ENCODE measurements around the gene KMT2D.

KMT2D gene

GRCh38 chr12:49022558-49023178 is 37.9 kb downstream of the KMT2D start:
- peak overlapping the region; percentile 27 for H2BK5ac ChIP-seq (ENCODE audit: low read length)
- H2BK12ac ChIP-seq (ENCODE audit: low read length), result no peak overlapping the region
- no peak overlapping the region for H2BK120ac ChIP-seq (ENCODE audit: low read depth, low read length)
- H3K18ac ChIP-seq (ENCODE audit: low read length), result no peak overlapping the region
- H2BK15ac ChIP-seq (ENCODE audit: low read length), result no peak overlapping the region
- no peak for DNase-seq (ENCODE audit: low spot score)
- H3K4me2 ChIP-seq (ENCODE audit: insufficient read depth, low read length, poor library complexity, severe bottlenecking), result no peak overlapping the region
- H4K91ac ChIP-seq (ENCODE audit: low read depth, low read length, poor library complexity), result no peak overlapping the region
- no peak overlapping the region for H2AK5ac ChIP-seq (ENCODE audit: low read depth, low read length)
- H3K4me3 ChIP-seq (ENCODE audit: low read length in 2 of 2), result peak overlapping the region in 1 of 2 donors; percentile 43
- peaks cover 0 to 2% of the 10 kb centered on the region in 2 donors for H3K9me3 ChIP-seq (replicated peaks in 1 of 2; ENCODE audit: control insufficient read depth in 2 of 2, insufficient read depth in 1 of 2, low read depth in 1 of 2, low read length in 2 of 2)
- H4K8ac ChIP-seq (ENCODE audit: low read depth, low read length), result no peak overlapping the region
- no peak overlapping the region for H2AFZ ChIP-seq (ENCODE audit: low read length)
- H3K9ac ChIP-seq (ENCODE audit: low read depth, low read length, poor library complexity), result no peak overlapping the region
- no CpG with 5 or more reads among the region's 15 CpGs for WGBS, 2 donors (ENCODE audit: extremely low coverage in 2 of 2, insufficient read length in 2 of 2, insufficient replicate concordance in 1 of 2)
- H3K23ac ChIP-seq (ENCODE audit: low read depth, low read length, poor library complexity), result no peak overlapping the region
- H3K27me3 ChIP-seq (ENCODE audit: control insufficient read depth in 3 of 3, insufficient read depth in 3 of 3, low read depth in 1 of 3, low read length in 3 of 3), result no peaks in the 10 kb centered on the region
- no peak overlapping the region for H3K4ac ChIP-seq (ENCODE audit: low read length)
- peaks cover 4% of the 10 kb centered on the region in 2 donors for H3K4me1 ChIP-seq (ENCODE audit: control insufficient read depth in 2 of 2, insufficient read depth in 1 of 2, low read depth in 1 of 2, low read length in 2 of 2)
- H3K27ac ChIP-seq (replicated peaks; ENCODE audit: low read length), result no peak overlapping the region
- H3K79me1 ChIP-seq (ENCODE audit: low read depth, low read length), result peaks cover 3% of the 10 kb centered on the region
- H3K14ac ChIP-seq (ENCODE audit: low read length), result no peak overlapping the region
- H3K36me3 ChIP-seq (replicated peaks in 1 of 2; ENCODE audit: control insufficient read depth in 2 of 2, insufficient read depth in 2 of 2, low read length in 2 of 2), result peaks cover 47 to 76% of the 10 kb centered on the region in 2 donors

- peaks cover 0 to 2% of the 10 kb centered on the region in 2 donors for H3K9me3 ChIP-seq (replicated peaks in 1 of 2; ENCODE audit: control insufficient read depth in 2 of 2, insufficient read depth in 1 of 2, low read depth in 1 of 2, low read length in 2 of 2)
- no peak overlapping the region for H2BK15ac ChIP-seq (ENCODE audit: low read length)
- H3K4ac ChIP-seq (ENCODE audit: low read length), result no peak overlapping the region
- H4K91ac ChIP-seq (ENCODE audit: low read depth, low read length, poor library complexity), result no peak overlapping the region
- no peak overlapping the region for H3K14ac ChIP-seq (ENCODE audit: low read length)
- H3K27ac ChIP-seq (replicated peaks; ENCODE audit: low read length), result no peak overlapping the region
- no peak overlapping the region for H2AK5ac ChIP-seq (ENCODE audit: low read depth, low read length)
- peaks cover 41 to 63% of the 10 kb centered on the region in 2 donors for H3K36me3 ChIP-seq (replicated peaks in 1 of 2; ENCODE audit: control insufficient read depth in 2 of 2, insufficient read depth in 2 of 2, low read length in 2 of 2)
- DNase-seq (ENCODE audit: low spot score), result no peak
- H2AFZ ChIP-seq (ENCODE audit: low read length), result no peak overlapping the region
- no peak overlapping the region for H4K8ac ChIP-seq (ENCODE audit: low read depth, low read length)
- H3K18ac ChIP-seq (ENCODE audit: low read length), result no peak overlapping the region
- no peak overlapping the region for H2BK5ac ChIP-seq (ENCODE audit: low read length)
- no peak overlapping the region for H3K4me3 ChIP-seq (ENCODE audit: low read length in 2 of 2)
- peaks cover 3% of the 10 kb centered on the region for H3K79me1 ChIP-seq (ENCODE audit: low read depth, low read length)
- no peak overlapping the region for H3K23ac ChIP-seq (ENCODE audit: low read depth, low read length, poor library complexity)
- WGBS, 2 donors (ENCODE audit: extremely low coverage in 2 of 2, insufficient read length in 2 of 2, insufficient replicate concordance in 1 of 2), result no CpG with 5 or more reads among the region's 11 CpGs
- peaks cover 5 to 6% of the 10 kb centered on the region in 2 donors for H3K4me1 ChIP-seq (ENCODE audit: control insufficient read depth in 2 of 2, insufficient read depth in 1 of 2, low read depth in 1 of 2, low read length in 2 of 2)
- no peak overlapping the region for H2BK120ac ChIP-seq (ENCODE audit: low read depth, low read length)
- no peaks in the 10 kb centered on the region for H3K27me3 ChIP-seq (ENCODE audit: control insufficient read depth in 3 of 3, insufficient read depth in 3 of 3, low read depth in 1 of 3, low read length in 3 of 3)
- H2BK12ac ChIP-seq (ENCODE audit: low read length), result no peak overlapping the region
- no peak overlapping the region for H3K9ac ChIP-seq (ENCODE audit: low read depth, low read length, poor library complexity)
- no peak overlapping the region for H3K4me2 ChIP-seq (ENCODE audit: insufficient read depth, low read length, poor library complexity, severe bottlenecking)
Measured at GRCh38 chr12:49021292-49021915, 39.2 kb downstream of the KMT2D start.

GRCh38 chr12:49020441-49020840 is 40.2 kb downstream of the KMT2D start:
- no peak overlapping the region for H3K4me2 ChIP-seq (ENCODE audit: insufficient read depth, low read length, poor library complexity, severe bottlenecking)
- H2BK12ac ChIP-seq (ENCODE audit: low read length), result no peak overlapping the region
- no peak overlapping the region for H3K27ac ChIP-seq (replicated peaks; ENCODE audit: low read length)
- H2BK15ac ChIP-seq (ENCODE audit: low read length), result no peak overlapping the region
- H2BK120ac ChIP-seq (ENCODE audit: low read depth, low read length), result no peak overlapping the region
- H4K91ac ChIP-seq (ENCODE audit: low read depth, low read length, poor library complexity), result no peak overlapping the region
- no peak overlapping the region for H3K4ac ChIP-seq (ENCODE audit: low read length)
- H3K23ac ChIP-seq (ENCODE audit: low read depth, low read length, poor library complexity), result no peak overlapping the region
- no peak overlapping the region for H3K14ac ChIP-seq (ENCODE audit: low read length)
- peaks cover 33 to 54% of the 10 kb centered on the region in 2 donors for H3K36me3 ChIP-seq (replicated peaks in 1 of 2; ENCODE audit: control insufficient read depth in 2 of 2, insufficient read depth in 2 of 2, low read length in 2 of 2)
- WGBS, 2 donors (ENCODE audit: extremely low coverage in 2 of 2, insufficient read length in 2 of 2, insufficient replicate concordance in 1 of 2), result no CpG with 5 or more reads among the region's 6 CpGs
- peaks cover 0 to 2% of the 10 kb centered on the region in 2 donors for H3K9me3 ChIP-seq (replicated peaks in 1 of 2; ENCODE audit: control insufficient read depth in 2 of 2, insufficient read depth in 1 of 2, low read depth in 1 of 2, low read length in 2 of 2)
- H3K9ac ChIP-seq (ENCODE audit: low read depth, low read length, poor library complexity), result no peak overlapping the region
- no peak overlapping the region for H2BK5ac ChIP-seq (ENCODE audit: low read length)
- DNase-seq (ENCODE audit: low spot score), result no peak
- no peak overlapping the region for H4K8ac ChIP-seq (ENCODE audit: low read depth, low read length)
- no peak overlapping the region for H3K4me3 ChIP-seq (ENCODE audit: low read length in 2 of 2)
- H2AK5ac ChIP-seq (ENCODE audit: low read depth, low read length), result no peak overlapping the region
- peaks cover 5 to 6% of the 10 kb centered on the region in 2 donors for H3K4me1 ChIP-seq (ENCODE audit: control insufficient read depth in 2 of 2, insufficient read depth in 1 of 2, low read depth in 1 of 2, low read length in 2 of 2)
- H3K79me1 ChIP-seq (ENCODE audit: low read depth, low read length), result peaks cover 3% of the 10 kb centered on the region
- H3K18ac ChIP-seq (ENCODE audit: low read length), result no peak overlapping the region
- no peak overlapping the region for H2AFZ ChIP-seq (ENCODE audit: low read length)
- H3K27me3 ChIP-seq (ENCODE audit: control insufficient read depth in 3 of 3, insufficient read depth in 3 of 3, low read depth in 1 of 3, low read length in 3 of 3), result no peaks in the 10 kb centered on the region

GRCh38 chr12:49019443-49020324 is 40.9 kb downstream of the KMT2D start:
- no peak overlapping the region for H2AFZ ChIP-seq (ENCODE audit: low read length)
- no peak for DNase-seq (ENCODE audit: low spot score)

More at GRCh38 chr12:49019443-49020324, 40.9 kb downstream of the KMT2D start:
- no peak overlapping the region for H3K27ac ChIP-seq (replicated peaks; ENCODE audit: low read length)
- no peak overlapping the region for H4K91ac ChIP-seq (ENCODE audit: low read depth, low read length, poor library complexity)
- H3K27me3 ChIP-seq (ENCODE audit: control insufficient read depth in 3 of 3, insufficient read depth in 3 of 3, low read depth in 1 of 3, low read length in 3 of 3), result no peaks in the 10 kb centered on the region
- no peak overlapping the region for H3K14ac ChIP-seq (ENCODE audit: low read length)
- peaks cover 3% of the 10 kb centered on the region for H3K79me1 ChIP-seq (ENCODE audit: low read depth, low read length)
- H2BK12ac ChIP-seq (ENCODE audit: low read length), result no peak overlapping the region
- no peak overlapping the region for H2BK15ac ChIP-seq (ENCODE audit: low read length)
- H3K4me3 ChIP-seq (ENCODE audit: low read length in 2 of 2), result peak overlapping the region in 1 of 2 donors; percentile 83
- WGBS, 2 donors (ENCODE audit: extremely low coverage in 2 of 2, insufficient read length in 2 of 2, insufficient replicate concordance in 1 of 2), result 100% methylated on average over 1 of the region's 10 CpGs; no CpG with 5 or more reads in 1 of the 2 donors
- H3K4me1 ChIP-seq (ENCODE audit: control insufficient read depth in 2 of 2, insufficient read depth in 1 of 2, low read depth in 1 of 2, low read length in 2 of 2), result peaks cover 5 to 6% of the 10 kb centered on the region in 2 donors
- no peak overlapping the region for H3K9ac ChIP-seq (ENCODE audit: low read depth, low read length, poor library complexity)
- peaks cover 27 to 46% of the 10 kb centered on the region in 2 donors for H3K36me3 ChIP-seq (replicated peaks in 1 of 2; ENCODE audit: control insufficient read depth in 2 of 2, insufficient read depth in 2 of 2, low read length in 2 of 2)
- H3K23ac ChIP-seq (ENCODE audit: low read depth, low read length, poor library complexity), result no peak overlapping the region
- no peak overlapping the region for H2BK120ac ChIP-seq (ENCODE audit: low read depth, low read length)
- no peak overlapping the region for H2BK5ac ChIP-seq (ENCODE audit: low read length)
- H3K4ac ChIP-seq (ENCODE audit: low read length), result no peak overlapping the region
- no peak overlapping the region for H3K4me2 ChIP-seq (ENCODE audit: insufficient read depth, low read length, poor library complexity, severe bottlenecking)
- peaks cover 0 to 2% of the 10 kb centered on the region in 2 donors for H3K9me3 ChIP-seq (replicated peaks in 1 of 2; ENCODE audit: control insufficient read depth in 2 of 2, insufficient read depth in 1 of 2, low read depth in 1 of 2, low read length in 2 of 2)
- no peak overlapping the region for H4K8ac ChIP-seq (ENCODE audit: low read depth, low read length)
- no peak overlapping the region for H3K18ac ChIP-seq (ENCODE audit: low read length)
- no peak overlapping the region for H2AK5ac ChIP-seq (ENCODE audit: low read depth, low read length)

Data from neuronal stem cell (in vitro differentiated cells).